Neuron (in vitro differentiated cells): ENCODE results near the gene ITPR3.

ENCODE experiments used
- H2AFZ ChIP-seq: one replicate; pipeline ENCODE4 v1.6.1; 2013; ENCODE audit warnings: low read depth, mild to moderate bottlenecking, inconsistent platforms, low read length, moderate library complexity
- H3K27me3 ChIP-seq: one replicate; pipeline ENCODE4 v1.6.1; 2013; ENCODE audit warnings: low read length; ENCODE audit not compliant: insufficient read depth
- H3K36me3 ChIP-seq: one replicate; pipeline ENCODE4 v1.6.1; 2013; ENCODE audit warnings: low read length; ENCODE audit not compliant: insufficient read depth
- H3K4me1 ChIP-seq: one replicate; pipeline ENCODE4 v1.6.1; 2013; ENCODE audit warnings: low read length; ENCODE audit not compliant: insufficient read depth
- H3K4me3 ChIP-seq: 2 replicates; pipeline ENCODE4 v1.5.1; 2013; ENCODE audit warnings: mild to moderate bottlenecking, low read length, moderate library complexity
- H3K9me3 ChIP-seq: one replicate; pipeline ENCODE4 v1.6.1; 2013; ENCODE audit warnings: low read length

ITPR3 gene

DNA sequence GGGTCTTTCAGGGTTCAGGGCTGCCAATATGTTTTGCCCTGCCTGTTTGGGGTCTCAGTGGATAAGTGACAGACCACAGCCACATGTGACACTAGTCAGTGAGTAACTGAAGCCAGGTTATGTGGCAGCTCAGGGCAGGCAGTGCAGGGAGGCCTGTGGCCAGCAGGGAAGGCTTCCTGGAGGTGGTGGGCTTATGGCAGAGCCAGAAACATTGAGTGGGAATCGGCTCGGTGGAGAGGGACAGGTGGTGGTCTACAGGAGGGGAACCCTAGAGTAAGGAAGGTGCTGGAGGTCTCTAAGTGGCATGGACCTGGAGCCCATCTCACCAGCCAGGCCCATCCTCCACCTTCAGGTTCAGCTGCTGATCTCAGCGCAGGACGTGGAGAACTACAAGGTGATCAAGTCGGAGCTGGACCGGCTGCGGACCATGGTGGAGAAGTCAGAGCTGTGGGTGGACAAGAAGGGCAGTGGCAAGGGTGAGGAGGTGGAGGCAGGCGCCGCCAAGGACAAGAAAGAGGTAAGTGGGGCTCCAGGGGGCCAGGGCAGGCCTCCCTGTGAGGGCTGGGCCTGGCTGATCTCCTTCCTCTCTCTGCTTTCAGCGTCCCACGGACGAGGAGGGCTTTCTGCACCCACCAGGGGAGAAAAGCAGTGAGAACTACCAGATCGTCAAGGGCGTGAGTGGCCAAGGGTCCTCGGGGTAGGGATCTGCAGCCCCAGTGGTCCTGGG, 55.5 kb downstream of the ITPR3 start:
- no peaks in the 10 kb centered on the region for H3K9me3 ChIP-seq
- H2AFZ ChIP-seq: no peak overlapping the region
- peaks cover 11% of the 10 kb centered on the region for H3K4me1 ChIP-seq
- no peaks in the 10 kb centered on the region for H3K36me3 ChIP-seq
- no peaks in the 10 kb centered on the region for H3K27me3 ChIP-seq
- no peak overlapping the region for H3K4me3 ChIP-seq

DNA sequence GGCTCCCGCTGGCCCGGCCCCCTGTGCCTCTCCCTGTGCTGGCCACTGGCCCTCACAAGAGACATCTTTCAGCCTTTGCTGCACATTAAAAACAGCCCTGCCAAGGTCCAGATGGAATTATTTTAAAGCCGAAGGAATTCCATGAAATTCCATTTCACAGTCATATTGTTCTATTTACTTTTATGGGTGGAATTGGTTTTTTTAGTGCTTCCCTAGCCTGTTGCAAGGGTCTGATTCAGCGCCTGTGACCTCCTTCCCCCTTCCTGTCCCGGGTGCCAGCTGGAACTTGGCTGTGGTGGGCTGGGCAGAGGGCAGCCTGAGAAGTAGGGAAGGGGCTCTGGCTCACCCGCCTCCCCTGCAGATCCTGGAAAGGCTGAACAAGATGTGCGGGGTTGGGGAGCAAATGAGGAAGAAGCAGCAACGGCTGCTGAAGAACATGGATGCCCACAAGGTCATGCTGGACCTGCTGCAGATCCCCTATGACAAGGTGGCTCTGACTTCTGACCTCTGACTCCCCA, 56.1 kb downstream of the ITPR3 start:
- Histone ChIP-seq H3K4me3 (no peak overlapping the region), H3K27me3 (no peaks in the 10 kb centered on the region), H3K4me1 (peaks cover 11% of the 10 kb centered on the region), H3K36me3 (no peaks in the 10 kb centered on the region), H2AFZ (no peak overlapping the region), H3K9me3 (no peaks in the 10 kb centered on the region)

DNA sequence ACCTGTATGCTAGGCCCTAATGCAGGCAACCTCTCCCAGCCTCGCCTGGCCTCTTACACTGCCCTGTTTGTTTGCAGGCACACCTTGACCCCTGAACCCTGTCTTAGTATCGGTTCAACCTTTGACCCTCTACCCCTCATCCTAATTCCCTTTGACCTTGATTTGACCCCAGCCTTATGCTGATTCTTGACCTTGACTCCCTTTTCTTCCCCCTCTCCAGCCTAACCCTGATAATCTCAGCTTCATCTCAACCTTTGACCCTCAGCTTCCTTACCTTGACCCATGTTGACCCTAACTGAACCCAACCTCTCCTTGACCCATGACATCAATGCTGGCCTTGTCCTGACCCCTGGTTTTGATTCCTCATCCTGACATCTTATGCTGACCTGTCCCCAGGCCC, 56.6 kb downstream of the ITPR3 start:
- H3K27me3 ChIP-seq: no peaks in the 10 kb centered on the region
- no peaks in the 10 kb centered on the region for H3K9me3 ChIP-seq
- no peak overlapping the region for H3K4me3 ChIP-seq
- H2AFZ ChIP-seq: no peak overlapping the region
- no peaks in the 10 kb centered on the region for H3K36me3 ChIP-seq
- peaks cover 11% of the 10 kb centered on the region for H3K4me1 ChIP-seq

DNA sequence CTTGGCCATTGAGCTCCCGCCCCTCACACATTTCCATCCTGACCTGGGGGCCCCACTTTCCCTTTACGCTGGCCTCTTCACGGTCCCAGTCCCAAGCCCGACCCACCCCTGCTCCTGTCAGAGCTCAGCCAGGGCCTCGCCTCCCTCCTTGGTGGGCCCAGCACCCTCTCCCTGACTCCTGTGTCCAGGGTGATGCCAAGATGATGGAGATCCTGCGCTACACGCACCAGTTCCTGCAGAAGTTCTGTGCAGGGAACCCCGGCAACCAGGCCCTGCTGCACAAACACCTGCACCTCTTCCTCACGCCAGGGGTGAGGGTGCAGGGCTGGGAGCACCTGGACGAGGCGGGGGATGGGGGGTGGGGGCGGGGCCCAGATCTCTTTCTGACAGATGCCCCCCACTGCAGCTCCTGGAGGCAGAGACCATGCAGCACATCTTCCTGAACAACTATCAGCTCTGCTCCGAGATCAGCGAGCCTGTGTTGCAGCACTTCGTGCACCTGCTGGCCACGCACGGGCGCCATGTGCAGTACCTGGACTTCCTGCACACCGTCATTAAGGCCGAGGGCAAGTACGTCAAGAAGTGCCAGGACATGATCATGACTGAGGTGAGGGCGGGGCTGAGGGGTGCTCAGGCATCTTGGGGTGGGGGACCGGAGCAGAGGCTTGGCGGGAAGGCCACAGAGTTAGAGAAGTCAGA, 57.3 kb downstream of the ITPR3 start:
- Histone ChIP-seq H3K27me3 (no peaks in the 10 kb centered on the region), H3K9me3 (no peaks in the 10 kb centered on the region), H2AFZ (no peak overlapping the region), H3K4me3 (no peak overlapping the region), H3K4me1 (peaks cover 10% of the 10 kb centered on the region), H3K36me3 (no peaks in the 10 kb centered on the region)

DNA sequence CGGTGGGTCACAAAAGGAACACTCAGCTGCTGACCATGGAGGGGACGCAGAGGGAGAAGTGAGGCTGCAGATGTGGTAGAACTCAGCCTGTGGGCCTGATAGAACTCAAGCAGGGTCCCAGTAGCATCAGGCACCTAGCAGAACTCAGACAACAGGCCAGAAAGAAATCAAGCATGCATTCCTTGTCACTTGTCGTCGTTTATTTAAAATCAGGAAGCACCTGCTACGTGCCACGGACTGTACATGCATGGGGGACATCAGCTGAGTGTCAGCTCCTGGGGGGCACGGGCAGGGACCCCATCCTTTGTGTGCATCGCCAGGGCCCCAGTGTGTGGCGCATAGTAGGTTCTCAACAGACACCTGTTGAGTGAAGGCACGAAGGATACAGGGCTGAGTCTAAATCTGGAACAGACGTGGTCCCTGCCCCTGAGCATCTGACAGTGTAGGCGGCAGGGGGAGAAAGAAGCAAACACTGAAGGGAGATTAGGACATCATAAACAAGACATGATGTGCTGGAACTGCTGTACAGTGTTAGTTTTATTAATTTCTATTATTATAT, 57.9 kb downstream of the ITPR3 start:
- no peaks in the 10 kb centered on the region for H3K27me3 ChIP-seq
- H3K9me3 ChIP-seq: no peaks in the 10 kb centered on the region
- peaks cover 4% of the 10 kb centered on the region for H3K4me1 ChIP-seq
- H3K4me3 ChIP-seq: no peak overlapping the region
- H2AFZ ChIP-seq: no peak overlapping the region
- no peaks in the 10 kb centered on the region for H3K36me3 ChIP-seq

DNA sequence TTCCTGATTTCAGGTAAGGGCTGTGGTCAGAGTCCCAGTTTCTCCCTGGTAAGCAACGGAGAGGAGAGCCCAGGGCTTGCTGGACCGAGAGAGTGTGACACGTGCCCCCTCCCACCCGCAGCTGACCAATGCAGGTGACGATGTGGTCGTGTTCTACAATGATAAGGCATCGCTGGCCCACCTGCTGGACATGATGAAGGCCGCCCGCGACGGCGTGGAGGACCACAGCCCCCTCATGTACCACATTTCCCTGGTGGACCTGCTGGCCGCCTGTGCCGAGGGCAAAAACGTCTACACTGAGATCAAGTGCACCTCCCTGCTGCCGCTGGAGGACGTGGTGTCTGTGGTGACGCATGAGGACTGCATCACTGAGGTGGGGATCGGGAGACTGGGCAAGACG, 58.6 kb downstream of the ITPR3 start:
- no peaks in the 10 kb centered on the region for H3K9me3 ChIP-seq
- no peaks in the 10 kb centered on the region for H3K36me3 ChIP-seq
- no peaks in the 10 kb centered on the region for H3K27me3 ChIP-seq
- no peaks in the 10 kb centered on the region for H3K4me1 ChIP-seq
- no peak overlapping the region for H2AFZ ChIP-seq
- no peak overlapping the region for H3K4me3 ChIP-seq

DNA sequence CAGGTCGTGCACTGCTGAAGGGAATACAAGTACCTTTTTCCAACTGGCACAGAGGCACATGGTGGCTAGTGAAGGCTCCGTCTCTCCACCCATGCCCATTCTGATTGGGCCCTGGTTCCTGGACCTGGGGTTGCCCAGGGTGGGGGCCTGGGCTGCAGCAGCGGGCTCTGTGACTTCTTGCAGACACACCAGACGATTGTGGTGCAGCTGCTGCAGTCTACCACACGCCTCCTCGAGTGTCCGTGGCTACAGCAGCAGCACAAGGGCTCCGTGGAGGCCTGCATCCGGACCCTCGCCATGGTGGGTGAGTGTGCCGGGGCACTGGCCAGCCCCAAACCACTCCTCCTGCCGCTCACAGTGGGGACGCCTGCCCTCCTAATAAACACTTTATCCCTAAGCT, 61.2 kb downstream of the ITPR3 start:
- H3K4me3 ChIP-seq: no peak overlapping the region
- no peaks in the 10 kb centered on the region for H3K4me1 ChIP-seq
- H3K9me3 ChIP-seq: no peaks in the 10 kb centered on the region
- H3K27me3 ChIP-seq: no peaks in the 10 kb centered on the region
- H2AFZ ChIP-seq: no peak overlapping the region
- H3K36me3 ChIP-seq: no peaks in the 10 kb centered on the region

DNA sequence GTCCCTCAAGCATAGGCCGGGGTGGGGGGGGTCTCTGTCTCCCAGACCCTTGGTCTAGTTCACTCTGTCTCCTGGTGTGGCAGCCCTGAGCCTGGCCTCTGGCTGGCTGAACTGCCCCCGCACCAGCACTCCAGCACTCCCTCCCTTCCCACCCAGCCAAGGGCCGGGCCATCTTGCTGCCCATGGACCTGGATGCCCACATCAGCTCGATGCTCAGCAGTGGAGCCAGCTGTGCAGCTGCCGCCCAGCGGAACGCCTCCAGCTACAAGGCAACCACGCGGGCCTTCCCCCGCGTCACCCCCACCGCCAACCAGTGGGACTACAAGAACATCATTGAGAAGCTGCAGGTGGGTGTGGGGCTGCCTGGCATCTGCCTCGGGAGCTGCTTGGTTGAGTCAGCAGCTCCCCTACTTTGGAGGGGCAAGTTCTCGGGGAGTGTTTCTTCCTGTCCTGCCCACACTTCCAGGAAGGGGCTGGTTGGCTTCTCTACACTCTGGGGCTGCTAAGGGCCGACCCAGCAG, 62.0 kb downstream of the ITPR3 start:
- Histone ChIP-seq H2AFZ (no peak overlapping the region), H3K9me3 (no peaks in the 10 kb centered on the region), H3K27me3 (no peaks in the 10 kb centered on the region), H3K36me3 (no peaks in the 10 kb centered on the region), H3K4me3 (no peak overlapping the region), H3K4me1 (no peaks in the 10 kb centered on the region)

DNA sequence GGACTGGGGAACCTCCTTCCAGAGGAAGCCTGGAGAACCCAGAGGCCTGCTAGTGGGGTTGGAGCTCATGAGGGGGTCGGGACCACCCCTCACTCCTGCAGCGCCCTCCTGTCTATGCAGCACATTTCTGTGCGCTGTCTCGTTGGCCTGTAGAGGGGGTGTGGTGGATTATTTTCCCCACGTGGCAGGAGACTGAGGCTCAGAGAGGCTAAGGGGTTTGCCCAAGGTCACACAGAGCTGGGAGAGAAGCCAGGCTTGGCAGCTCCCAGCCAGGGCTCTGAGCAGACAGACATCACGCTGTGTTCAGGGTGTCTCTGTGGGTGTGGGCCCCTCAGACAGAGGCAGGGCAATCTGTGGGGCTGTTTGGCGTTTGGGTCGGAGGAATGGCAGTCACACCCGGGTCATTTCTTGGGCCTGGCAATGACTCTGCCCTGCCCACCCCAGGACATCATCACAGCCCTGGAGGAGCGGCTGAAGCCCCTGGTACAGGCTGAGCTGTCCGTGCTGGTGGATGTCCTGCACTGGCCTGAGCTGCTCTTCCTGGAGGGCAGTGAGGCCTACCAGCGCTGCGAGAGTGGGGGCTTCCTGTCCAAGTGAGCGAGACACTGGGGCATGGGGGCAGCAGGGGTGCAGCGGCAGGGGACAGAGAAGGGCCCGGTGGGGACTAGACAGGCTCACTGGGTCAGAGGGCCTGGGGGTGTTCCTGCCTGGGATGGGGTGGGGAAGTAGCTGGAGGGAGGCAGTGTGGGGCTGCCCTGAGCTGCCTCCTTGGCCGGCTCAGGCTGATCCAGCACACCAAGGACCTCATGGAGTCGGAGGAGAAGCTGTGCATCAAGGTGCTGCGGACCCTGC, 62.7 kb downstream of the ITPR3 start:
- Histone ChIP-seq H3K4me3 (no peak overlapping the region), H3K9me3 (no peaks in the 10 kb centered on the region), H3K4me1 (no peaks in the 10 kb centered on the region), H3K36me3 (no peaks in the 10 kb centered on the region), H2AFZ (no peak overlapping the region), H3K27me3 (no peaks in the 10 kb centered on the region)

DNA sequence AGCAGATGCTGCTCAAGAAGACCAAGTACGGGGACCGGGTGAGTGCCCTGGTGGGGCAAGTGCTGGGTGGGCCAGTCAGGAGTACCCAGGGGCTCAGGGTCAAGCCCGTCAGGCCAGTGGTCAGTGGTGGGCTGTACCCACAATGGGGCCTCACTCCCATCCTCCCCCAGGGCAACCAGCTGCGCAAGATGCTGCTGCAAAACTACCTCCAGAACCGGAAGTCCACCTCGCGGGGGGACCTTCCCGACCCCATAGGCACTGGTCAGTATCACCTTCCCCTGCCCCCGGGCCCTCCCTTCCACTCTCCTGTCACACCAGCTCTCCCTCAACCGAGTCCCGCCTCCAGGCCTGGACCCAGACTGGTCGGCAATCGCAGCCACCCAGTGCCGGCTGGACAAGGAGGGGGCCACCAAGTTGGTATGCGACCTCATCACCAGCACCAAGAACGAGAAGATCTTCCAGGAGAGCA, 63.3 kb downstream of the ITPR3 start:
- Histone ChIP-seq H3K4me1 (no peaks in the 10 kb centered on the region), H3K4me3 (no peak overlapping the region), H3K9me3 (no peaks in the 10 kb centered on the region), H2AFZ (no peak overlapping the region), H3K27me3 (no peaks in the 10 kb centered on the region), H3K36me3 (no peaks in the 10 kb centered on the region)

DNA sequence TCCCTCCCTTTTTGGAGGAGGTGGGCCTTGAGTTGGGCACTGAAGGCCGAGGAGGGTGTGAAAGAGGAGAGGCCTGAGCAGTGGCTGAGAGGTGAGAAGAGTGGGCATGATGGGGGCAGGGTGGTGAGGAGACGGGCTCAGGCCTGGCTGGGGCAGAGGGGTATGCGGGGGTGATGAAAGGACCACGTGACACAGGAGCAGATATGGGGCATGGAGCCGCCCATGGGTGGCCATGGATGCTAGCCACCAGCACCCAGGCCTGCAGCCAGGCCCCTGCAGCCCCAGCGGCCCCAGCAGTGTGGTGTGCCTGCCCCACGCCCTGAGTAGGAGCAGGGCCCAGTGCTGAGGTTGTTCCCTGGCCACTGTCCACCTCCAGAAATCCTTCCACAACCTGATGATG, 63.9 kb downstream of the ITPR3 start:
- Histone ChIP-seq H3K9me3 (no peaks in the 10 kb centered on the region), H2AFZ (no peak overlapping the region), H3K4me1 (no peaks in the 10 kb centered on the region), H3K27me3 (no peaks in the 10 kb centered on the region), H3K36me3 (no peaks in the 10 kb centered on the region), H3K4me3 (no peak overlapping the region)

DNA sequence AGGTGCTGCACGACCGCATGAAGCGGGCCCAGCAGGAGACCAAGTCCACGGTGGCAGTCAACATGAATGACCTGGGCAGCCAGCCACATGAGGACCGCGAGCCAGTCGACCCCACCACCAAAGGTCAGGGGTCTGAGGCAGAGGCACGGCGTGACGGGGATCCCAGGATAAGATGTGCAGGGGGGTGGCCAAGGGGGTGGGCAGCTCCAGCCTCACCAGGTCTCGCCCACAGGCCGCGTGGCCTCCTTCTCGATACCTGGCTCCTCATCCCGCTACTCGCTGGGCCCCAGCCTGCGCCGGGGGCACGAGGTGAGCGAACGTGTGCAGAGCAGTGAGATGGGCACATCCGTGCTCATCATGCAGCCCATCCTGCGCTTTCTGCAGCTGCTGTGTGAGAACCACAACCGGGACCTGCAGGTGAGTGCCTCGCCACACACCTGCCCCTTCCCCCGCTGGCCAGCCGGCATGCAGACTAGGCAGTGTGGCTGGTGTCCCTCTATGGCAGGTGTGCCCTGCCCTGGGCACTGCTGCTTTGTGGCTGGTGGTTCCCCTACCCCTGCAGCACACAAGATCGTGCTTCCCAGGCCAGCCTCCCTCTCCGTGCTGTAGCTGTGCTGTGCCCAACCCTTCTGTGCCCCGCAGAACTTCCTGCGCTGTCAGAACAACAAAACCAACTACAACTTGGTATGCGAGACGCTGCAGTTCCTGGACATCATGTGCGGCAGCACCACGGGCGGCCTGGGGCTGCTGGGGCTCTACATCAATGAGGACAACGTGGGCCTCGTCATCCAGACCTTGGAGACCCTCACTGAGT, 64.5 kb downstream of the ITPR3 start:
- no peak overlapping the region for H2AFZ ChIP-seq
- no peaks in the 10 kb centered on the region for H3K36me3 ChIP-seq
- no peaks in the 10 kb centered on the region for H3K4me1 ChIP-seq
- no peak overlapping the region for H3K4me3 ChIP-seq
- no peaks in the 10 kb centered on the region for H3K27me3 ChIP-seq
- H3K9me3 ChIP-seq: no peaks in the 10 kb centered on the region
